Sigmoid colon (tissue), 4 donors: ENCODE measurements around the gene LAPTM5.

Source experiments
- POLR2A ChIP-seq, 2 donors: fragments of 450-650 bp; IDR thresholded peaks; one replicate each; pipeline ENCODE4 v1.6.1; 2016; ENCODE audit warnings: antibody characterized with exemption in 2 of 2, mild to moderate bottlenecking in 2 of 2, moderate library complexity in 2 of 2
- POLR2AphosphoS5 ChIP-seq, 4 donors: sonication (generic); formaldehyde crosslinking; IDR thresholded peaks; one replicate each; pipeline ENCODE4 v1.6.1; 2017; ENCODE audit warnings: antibody characterized with exemption in 4 of 4
- TF ChIP-seq, protein P1 (sequence below), 4 experiments: fragments of 450-650 bp in 3 of 4; fragments of 200-600 bp in 1 of 4; IDR thresholded peaks; one replicate each; pipeline ENCODE4 v1.5.1; 2016 to 2019; ENCODE audit warnings: antibody characterized with exemption in 4 of 4, mild to moderate bottlenecking in 3 of 4, moderate library complexity in 2 of 4

GRCh38 chr1:30806381-30807317, 49.1 kb upstream of the LAPTM5 start:
- TF ChIP-seq, protein P1, sequence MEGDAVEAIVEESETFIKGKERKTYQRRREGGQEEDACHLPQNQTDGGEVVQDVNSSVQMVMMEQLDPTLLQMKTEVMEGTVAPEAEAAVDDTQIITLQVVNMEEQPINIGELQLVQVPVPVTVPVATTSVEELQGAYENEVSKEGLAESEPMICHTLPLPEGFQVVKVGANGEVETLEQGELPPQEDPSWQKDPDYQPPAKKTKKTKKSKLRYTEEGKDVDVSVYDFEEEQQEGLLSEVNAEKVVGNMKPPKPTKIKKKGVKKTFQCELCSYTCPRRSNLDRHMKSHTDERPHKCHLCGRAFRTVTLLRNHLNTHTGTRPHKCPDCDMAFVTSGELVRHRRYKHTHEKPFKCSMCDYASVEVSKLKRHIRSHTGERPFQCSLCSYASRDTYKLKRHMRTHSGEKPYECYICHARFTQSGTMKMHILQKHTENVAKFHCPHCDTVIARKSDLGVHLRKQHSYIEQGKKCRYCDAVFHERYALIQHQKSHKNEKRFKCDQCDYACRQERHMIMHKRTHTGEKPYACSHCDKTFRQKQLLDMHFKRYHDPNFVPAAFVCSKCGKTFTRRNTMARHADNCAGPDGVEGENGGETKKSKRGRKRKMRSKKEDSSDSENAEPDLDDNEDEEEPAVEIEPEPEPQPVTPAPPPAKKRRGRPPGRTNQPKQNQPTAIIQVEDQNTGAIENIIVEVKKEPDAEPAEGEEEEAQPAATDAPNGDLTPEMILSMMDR (IDR thresholded peaks at IDR 0.05) = no peak
- no peak for TF ChIP-seq POLR2AphosphoS5 (IDR thresholded peaks at IDR 0.05)
- TF ChIP-seq POLR2A (IDR thresholded peaks at IDR 0.05) = no peak
